Measurements from ENCODE around the gene DMRTA2.
"Not testable (repeated sequence)": the region's sequence is repeated elsewhere in the genome, so short reads cannot be mapped to it uniquely, and the experiment has no call there.

Gene DMRTA2

DNA sequence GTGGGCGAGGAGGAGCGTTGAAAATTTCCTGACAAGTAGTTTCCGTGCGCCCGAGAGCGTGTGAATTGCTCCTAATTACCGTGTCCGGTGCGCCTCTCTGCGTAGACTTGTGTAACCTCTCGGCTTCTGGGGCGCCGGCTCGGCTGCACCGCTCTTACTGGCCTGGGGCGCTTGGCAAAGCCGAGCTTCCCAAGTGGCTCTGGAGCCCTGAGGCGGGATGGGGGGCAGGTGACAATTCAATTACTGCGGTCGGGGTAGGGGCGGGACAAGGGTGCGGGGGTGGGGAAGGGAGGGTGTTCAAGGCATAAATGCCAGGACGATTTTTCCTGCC, 392 bp upstream of the DMRTA2 start:
- no peak for DNase-seq

DNA sequence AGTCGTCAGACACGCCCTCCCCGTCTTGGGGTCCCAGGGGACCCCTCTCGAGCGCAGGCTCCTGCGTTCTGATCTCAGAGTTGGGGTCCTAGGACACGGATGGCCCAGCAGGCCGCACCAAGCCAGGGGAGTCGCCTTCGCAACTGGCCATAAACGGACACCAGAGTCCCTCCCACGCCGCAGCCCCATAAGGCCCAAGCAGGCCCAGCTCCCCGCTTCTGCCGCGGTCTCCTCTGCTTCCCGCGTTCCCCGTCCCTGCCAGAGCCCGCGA, 633 bp downstream of the DMRTA2 start:
- DNase-seq: no peak

DNA sequence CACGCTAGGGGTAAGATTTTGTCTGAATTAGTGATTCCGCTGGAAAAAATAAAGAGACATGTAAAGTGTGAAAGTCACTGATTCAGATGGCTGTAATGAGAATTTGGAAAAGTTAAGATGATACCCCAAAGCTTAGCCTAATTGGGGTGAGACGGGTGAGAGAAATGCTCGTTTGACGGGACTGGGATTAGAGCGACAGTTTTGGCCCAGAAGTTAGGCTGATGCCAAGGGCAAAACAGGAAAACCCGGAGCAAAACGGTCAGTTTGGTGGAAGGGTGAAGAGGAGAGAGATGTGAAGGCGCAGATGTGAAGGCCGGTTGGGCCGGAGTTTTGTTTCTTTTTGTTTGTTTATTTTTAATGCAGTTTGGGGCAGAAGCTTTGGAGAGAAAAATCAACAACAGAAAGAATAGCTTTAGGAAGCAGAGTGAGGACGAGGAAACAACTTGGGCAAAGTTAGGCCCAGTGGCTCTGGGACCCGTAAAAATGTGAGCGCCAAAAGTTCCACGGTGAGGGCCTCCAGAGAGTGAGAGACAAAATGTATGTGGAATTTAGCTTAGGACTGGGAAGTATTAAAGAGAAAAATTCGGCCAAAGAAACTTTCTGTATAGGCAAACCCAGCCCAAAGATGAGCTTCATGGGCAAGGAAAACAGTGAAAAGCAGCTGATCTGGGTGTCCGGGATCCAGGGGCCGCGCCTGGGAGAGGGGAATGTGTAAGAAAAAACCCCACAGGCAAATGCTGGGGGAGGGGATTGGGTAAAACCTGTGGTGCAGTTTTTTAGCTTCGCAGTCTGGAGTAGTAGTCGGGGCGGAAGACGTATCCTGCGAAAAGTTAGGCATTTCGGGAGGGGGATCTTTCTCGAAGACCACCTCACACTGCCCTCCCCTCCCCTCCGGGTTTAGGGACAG, 1.2 kb downstream of the DMRTA2 start:
- no peak for DNase-seq

DNA sequence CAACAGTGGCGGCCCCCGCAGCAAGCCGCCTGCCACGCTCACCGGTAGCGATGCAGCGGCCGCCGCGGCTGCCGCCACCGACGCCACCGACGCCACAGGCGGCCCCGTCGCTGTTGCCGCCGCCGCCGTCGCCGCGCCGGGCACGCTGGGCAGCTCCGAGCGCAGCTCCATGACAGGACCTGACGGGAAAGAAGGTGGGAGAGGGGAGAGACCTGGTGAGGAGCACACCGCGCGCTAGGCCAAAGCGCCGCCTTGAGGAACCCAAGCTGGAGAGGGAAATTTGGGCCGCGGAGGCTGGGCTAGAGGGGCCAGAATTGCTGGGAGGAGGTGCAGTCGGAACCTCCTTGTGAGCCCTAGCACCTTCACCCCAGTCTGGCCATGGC, 1.9 kb downstream of the DMRTA2 start:
- DNase-seq: no peak

DNA sequence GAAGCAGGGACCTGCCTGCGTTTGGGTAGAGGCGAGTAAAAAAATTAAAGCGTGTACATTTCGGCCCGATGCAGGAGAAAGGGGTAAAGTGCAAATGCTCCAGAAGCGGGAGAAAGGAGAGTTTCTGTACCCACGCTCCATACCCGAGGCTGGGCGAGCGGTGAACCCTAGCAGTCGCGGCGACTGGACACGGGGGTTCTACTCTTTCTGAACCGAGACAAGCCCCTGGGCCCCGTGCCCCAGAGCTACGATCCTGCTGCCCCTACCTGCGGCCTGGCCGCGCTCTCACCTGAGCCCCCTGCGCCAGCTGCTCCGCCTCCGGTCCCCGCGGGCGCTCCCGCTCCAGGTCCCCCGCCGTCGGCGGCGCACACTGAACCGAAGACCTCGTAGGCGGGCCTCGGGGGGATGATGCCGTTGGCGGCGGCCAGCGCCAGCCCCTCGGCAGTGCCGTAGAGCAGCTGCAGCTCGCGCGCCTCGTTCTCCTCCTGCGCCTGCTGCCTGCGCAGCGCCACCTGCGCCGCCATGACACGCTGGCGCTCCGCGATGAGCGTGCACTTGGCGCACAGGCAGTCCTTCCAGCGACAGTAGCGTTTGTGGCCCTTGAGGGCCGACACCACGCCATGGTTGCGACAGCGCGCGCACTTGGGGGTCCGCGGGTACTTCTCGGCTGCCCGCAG, 2.4 kb downstream of the DMRTA2 start:
- DNase-seq: no peak

DNA sequence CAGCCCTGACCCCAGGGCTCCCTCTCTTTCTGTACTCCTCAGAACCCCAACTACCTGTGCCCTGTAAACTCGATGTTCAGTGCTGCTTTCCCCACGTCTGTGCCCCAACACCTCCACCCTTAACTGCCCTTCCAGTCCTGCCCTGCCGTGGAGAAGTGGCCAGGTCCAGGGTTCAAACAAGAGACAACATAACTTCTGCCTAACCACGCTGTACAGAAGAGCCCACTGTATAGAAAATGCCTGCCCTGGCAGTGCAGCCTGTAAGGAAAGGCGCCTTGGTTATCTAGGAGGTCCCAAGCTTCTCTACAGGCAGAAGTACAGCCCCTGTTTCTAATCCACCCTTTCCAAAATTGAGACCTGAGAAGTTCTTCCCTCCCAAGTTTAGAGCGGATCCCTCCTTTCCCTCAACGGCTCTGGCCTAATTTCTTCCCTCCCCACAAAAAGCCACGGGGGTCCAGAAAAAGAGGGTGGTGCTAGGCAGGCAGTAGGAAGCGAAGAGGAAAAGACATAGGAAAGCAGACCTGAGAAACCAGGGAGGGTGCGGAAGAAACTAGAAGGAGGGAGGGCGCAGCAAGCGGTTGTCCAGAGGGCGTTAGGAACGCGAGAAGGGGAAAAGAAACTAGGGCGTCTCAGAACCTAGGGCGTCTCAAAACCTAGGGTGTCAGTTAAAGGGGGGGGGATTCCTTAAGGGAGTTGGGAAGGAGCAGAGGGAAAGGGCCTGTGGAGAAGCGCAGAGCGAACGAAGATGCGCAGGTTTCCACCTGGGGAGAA, 3.2 kb downstream of the DMRTA2 start:
- no peak for DNase-seq

DNA sequence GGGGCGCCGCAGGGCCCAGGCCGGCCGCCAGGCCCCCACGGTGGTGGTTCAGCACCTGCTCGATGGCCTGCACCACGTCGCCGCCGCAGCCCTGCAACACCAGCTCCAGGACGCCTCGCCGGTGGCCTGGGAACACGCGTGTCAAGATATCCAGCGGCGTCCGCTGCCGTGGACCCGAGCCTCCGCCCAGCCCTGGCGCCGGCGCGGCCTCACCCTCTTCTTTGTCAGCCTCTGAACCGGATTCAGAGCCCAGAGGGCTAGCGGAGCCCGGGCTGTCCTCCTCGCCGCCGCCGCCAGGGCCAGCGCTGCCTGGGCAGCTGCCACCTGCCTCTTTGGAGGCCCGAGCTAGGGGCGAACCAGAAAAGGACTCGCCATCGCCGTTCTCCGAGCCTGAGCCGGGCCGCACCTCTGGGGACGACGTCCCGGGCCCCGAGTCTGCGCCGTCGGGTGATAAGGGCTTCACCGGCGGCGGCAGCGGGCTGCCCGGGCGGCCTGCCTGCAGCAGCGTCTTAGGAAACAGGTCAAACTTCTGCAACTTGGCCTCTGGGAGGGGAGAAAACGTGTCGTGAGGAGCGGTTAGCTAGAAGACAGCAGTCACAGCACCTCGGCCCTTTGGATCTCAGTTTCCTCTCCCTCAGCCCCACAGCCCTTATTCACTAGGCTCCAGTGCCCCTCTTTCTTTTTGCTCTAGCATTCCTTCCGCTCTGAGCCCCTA, 3.9 kb downstream of the DMRTA2 start:
- DNase-seq: no peak

DNA sequence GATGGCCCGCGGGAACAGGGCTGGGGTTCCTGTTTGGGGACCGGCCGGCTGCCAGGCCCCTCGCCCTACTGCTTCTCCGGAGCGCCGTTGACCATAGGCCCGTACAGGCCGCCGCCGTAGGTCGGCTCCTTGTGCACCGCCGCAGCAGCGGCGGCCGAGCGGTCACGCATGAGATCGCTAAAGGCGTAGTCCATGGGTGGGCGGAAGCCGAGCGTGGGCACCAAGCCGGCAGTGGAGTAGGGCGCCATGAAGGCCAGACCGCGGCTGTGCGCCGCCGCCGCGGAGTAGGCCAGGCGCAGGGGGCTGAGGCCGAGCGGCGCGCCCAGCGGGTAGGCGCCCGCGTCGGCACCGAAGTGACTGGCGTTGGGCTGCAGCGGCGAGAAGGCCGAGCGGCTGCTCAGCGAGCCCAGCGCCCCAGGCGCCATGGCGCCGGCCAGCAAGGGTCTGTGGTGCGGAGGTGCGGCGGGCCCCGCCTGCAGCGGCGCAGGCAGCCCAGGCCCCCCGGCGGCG, 4.6 kb downstream of the DMRTA2 start:
- no peak for DNase-seq

DNA sequence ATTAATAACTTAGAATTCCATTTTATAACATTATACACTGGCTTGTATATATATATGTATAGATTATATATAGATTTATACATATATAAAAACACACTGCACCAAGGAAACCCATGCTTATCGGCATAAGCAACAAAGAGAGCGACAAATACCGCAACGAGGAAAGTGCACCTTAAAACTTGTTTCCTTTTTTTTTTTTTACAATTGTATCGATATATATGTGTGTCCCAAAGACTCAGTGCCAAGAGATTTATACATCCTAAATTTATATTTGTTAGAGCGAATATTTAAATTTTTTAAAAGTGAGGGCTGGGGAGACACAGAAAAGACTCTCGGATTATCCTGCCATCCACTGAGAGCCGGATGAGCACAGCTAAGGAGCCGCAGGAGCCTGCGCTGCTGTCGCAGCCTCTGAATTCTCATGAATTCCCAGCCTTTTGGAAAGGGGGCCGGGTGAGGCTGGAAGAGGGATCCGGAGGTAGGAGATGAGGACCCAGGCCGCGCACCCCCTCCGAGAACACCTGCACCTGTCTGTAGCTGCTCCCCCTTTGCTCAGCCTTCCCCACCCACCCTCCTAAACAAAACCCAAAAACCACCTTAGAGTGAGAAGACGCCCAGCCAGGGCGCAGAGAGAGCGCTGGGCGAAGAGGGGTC, 5.2 kb downstream of the DMRTA2 start:
- DNase-seq: no peak

DNA sequence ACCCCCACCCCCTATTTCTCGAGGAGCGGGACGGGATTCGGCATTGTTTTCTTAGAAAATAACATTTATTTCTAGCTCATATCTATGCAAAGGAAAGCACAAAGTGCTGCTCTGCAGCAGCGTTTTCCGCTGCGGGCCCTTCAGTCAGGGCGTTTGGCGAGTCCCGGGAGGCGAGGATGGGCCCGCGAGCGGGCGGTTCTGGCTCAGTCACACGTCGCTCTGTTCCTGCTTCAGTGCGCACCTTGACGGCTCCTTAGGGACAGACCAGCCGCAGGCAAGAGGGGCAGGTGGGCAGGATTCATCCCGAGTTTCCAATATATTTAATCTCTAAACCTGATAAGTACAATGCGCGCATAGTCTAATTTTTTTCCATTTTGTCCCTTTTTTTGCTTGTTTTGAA, 5.7 kb downstream of the DMRTA2 start:
- no peak for DNase-seq

DNA sequence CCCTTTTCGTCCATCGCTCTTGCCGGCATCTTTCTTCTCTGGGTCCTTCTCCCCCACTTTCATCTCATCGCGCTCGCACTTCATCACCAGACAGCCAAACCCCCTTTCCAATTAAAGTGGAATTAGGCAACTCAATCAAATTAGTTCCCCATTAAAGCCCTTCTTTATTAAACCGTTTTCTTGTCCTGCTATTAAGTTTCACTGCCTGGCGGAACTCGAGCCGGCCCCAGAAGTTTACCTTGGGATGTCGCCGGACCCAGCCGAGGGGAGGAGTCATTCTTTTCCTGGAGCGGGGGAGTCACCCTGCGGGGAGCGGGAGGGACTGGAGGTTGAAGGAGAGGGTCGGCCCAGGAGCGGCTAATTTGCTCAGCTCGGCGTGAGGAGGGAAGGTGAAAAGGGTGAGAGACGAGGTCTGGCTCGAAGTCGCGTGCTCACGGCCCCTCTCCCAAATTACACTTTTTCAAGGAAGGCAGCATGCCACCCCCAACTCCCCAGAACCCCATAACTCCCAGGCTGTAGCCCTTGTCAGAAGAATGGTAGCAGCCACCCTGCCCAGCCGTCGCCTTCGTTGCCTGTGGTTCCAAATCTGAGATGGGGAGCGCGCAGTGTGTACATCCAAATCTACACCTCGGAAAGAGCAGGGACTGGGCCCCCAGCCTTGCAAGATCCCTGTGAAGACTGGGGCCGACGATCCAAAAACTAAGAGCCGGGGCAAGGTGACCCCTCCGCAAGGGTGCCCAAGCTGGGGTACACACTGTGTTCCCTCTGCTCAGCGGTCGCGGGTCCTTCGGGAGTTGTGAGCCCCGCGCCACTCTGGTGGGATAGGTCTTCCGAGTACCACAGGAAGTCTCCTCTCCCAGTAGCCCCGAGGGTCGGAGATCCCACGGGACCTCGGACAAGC, 6.4 kb downstream of the DMRTA2 start:
- DNase-seq: no peak

DNA sequence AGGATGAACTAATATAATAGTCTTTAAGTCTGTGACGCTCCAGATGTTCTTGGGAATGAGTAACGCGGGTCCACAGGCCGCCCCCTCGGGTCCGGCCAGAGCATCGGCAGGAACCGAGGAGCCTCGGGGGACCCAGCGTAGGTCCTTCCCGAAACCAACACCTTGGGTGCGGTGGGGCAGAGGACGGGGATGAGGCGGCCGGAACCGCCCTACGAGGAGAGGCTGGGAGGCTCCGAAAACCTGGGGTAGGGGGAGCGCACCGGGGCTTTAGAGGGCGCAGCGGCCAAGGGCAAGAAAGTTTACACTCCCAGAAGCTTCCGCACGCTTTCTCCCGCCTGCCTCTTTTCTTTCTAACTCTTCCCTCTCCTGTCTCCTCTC, 7.1 kb downstream of the DMRTA2 start:
- DNase-seq: no peak

DNA sequence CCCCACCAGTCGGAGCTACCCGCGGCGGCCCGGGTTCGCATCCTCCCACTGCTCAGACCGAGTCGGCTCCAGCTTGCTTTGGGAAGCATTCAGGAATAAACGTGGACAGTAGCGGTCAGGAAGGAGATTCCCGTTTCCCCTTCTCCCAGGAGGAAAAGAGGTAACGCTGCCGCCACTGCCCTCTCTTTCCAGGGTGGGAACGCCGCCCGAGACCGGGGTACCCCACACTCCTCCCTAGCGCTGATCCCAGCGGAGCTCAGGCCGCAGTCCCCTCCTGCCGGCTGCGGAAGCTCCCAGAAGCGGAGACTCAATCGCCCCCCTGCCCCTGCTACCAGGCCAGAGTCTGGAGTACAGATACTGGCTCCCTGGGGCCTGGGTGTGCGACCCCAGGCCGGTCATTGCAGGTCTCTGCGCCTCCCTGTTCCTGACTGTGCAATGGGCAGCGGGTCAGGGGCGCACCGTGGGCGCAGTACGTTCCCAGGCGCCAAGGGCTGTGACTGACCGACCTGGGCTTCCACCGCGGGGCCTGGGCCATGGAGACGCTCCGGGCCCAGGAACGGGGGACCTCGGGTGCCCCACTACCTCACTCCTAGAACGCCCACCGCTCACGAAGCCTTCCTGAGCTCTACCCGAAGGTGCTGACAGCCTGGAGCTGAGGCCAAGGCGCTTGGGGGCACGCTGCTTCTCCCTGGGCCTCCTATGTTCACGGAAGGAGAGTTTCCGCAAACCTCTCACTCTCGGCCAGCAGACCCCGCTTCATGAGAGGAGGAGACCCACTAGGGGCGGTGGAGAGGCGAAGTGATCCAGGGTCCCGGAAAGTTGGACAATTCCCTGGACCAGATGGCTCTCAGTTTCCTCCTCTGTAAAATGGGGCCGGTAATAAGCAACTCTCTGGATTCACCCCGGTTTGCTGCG, 7.8 kb downstream of the DMRTA2 start:
- DNase-seq: no peak

DNA sequence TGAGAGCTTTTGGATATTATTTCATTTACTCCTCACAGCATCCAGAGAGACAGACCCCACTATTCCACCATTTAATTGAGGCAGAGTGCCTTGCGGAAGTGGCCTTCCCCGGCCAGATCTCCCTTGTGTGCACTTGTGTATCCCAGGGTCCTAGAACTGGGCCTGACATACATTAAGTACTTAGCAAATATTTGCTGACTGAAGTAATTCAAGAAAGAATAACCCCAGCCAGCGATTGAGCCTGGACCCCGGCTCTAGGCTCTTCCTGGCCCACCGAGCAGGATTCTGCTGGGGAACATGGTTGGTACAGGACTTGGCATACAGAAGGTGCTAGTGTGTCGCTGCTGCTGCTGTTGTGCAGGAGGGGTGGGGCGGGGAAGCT, 8.4 kb downstream of the DMRTA2 start:
- DNase-seq: no peak

DNA sequence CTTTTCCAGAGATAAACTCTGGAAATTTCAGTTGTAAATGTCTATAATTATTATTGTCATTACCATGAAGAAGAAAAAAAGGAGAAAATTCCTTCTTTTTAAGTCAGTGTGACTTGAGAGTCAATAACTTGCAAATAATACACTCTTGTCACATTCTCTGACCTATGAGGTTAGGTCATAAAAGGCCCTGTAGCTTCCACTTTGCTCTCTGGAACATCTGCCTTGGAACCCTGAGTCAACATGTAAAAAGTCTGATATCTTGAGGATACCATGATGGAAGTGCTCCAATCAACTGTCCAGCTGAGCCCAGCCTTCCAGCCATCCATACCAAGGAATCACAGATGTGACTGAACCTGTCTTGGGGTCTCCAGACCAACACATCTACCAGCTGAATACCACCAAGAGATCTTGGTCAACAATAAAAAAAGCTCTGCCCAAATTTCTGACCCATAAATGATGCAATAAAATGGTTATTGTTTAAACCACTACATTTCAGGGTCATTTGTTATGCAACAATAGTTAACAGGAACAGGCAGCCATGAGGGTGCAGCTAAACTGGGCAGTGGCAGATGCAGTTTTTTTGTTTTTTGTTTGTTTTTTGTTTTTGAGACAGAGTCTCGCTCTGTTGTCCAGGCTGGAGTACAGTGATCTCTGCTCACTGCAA, 10.3 kb downstream of the DMRTA2 start:
- DNase-seq: no peak

DNA sequence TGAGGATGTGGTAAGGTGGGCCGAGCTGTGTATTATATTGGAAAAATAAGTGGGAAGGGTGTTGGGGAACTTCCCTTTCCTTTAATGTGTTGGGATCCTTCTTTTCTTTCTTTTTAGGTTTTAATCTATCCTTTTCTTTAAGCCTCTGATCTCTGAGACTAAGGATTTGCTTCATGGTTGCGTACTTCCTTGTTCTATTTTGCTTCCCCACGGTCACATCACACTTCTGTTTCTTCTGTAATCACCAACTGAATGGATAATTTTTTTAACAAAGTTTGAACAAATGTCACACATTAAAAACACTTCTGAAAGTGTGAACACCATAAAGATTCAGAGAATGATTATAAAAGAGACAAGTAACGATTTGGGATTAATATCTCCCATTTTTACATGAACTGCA, 17.4 kb downstream of the DMRTA2 start:
- DNase-seq: no peak

DNA sequence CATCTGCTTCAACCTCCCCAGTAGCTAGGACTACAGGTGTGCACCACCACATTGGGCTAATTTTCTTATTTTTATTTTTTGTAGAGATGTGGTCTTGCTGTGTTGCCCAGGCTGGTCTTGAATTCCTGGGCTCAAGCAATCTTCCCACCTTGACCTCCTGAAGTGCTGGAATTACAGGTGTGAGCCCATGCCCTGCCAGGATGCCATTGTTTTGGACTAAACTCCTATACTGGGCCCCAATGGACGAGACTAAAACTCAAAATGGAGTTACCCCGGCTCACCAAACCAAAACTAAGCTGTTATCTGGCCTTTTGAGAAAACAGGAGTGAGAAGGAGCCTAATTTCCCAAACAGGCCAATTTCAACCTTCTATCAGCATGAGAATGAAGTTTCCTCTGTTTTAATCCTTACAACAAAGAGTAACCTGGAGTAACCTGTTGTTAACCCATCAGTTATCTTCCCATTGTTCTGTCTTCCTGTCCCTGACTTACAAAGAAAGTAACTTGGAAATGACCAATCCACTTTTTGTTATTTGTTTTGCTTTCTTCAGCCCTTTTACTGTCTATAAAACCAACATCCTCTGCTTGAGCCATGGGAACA, 29.6 kb downstream of the DMRTA2 start:
- DNase-seq: no peak

DNA sequence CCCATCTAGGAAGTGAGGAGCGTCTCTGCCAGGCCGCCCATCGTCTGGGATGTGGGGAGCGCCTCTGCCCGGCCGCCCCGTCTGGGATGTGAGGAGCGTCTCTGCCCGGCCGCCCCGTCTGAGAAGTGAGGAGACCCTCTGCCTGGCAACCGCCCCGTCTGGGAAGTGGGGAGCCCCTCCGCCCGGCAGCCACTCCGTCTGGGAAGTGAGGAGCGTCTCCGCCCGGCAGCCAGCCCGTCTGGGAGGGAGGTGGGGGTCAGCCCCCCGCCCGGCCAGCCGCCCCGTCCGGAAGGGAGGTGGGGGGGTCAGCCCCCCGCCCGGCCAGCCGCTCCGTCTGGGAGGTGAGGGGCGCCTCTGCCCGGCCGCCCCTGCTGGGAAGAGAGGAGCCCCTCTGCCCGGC, 41.7 kb downstream of the DMRTA2 start:
- DNase-seq: not testable (repeated sequence)

DNA sequence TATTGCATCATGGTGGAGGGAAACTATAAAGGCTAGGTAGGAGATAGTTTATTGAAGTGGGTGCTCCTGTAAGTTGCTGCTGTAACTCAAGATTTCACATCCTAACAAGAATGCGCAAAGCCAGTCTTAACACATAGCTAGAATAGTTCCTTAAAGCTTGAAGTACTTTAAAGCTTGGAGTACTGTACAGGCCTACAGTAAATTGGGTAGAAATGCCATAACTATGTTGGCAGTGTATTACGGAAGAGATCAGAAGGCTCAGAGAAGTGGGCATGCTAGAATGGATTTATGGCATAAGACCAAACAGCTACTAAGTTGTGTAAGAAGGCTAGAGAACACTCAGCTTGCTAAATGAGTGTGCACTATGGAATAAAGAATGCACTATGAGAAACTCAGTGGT, 44.5 kb downstream of the DMRTA2 start:
- no peak for DNase-seq

DNA sequence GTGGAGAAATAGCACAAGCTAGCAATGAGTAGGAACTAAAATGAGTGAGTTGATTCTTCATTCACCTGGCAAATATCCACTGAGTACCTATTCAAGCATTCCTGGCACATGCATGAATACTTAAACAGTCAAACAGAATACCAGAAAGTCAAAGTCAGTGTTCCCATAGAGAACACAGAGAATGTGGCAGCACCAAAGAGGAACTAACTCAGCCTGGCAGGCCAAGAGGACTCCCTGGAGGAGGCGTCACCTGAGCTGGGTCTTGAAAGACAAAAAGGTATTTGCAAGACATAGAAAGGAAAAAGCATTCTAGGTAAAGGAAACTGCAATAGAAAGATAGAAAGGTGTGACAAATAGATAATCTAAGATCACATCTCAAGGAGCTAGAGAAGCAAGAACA, 49.7 kb downstream of the DMRTA2 start:
- DNase-seq: no peak

Data from NCI-H1417 treated with DMSO at 0.1 percent for 48 hours (cell line).